Adrenal gland (tissue), 12 donors: ENCODE data around the gene FAF1. TPM values are rescaled to one million over a fixed set of nuclear protein-coding genes. Genes with fewer than 3 reads are reported as not detected.

Experiments used
- DNase-seq, 7 donors: peaks; one replicate each; pipeline ENCODE4 v3.0.0-alpha.2; 2019 to 2020
- H3K27ac ChIP-seq, 5 donors: fragments of 200-600 bp; sonication (generic) in 4 of 5; 1 replicate in 3 of 5; 2 replicates in 2 of 5; pipeline versions ENCODE4 v1.5.1 to v1.8.0; 2016 to 2020; ENCODE audit warnings: mild to moderate bottlenecking in 1 of 5
- H3K27me3 ChIP-seq: fragments of 200-600 bp; 2 replicates; pipeline ENCODE4 v1.8.0; 2021
- H3K36me3 ChIP-seq, 2 donors: fragments of 200-600 bp; replicated peaks in 1 of 2; 1 replicate in 1 of 2; 2 replicates in 1 of 2; pipeline versions ENCODE4 v1.5.1 to v1.8.0; 2018 to 2022
- H3K4me1 ChIP-seq, 2 donors: fragments of 200-600 bp; replicated peaks in 1 of 2; 1 replicate in 1 of 2; 2 replicates in 1 of 2; pipeline versions ENCODE4 v1.5.1 to v1.8.0; 2018 to 2021
- H3K4me3 ChIP-seq, 4 donors: fragments of 200-600 bp; sonication (generic) in 3 of 4; one replicate each; pipeline ENCODE4 v1.5.1; 2016 to 2018
- H3K9me3 ChIP-seq, 3 donors: fragments of 200-600 bp; sonication (generic) in 1 of 3; replicated peaks in 1 of 3; 1 replicate in 2 of 3; 2 replicates in 1 of 3; pipeline versions ENCODE4 v1.5.1 to v1.8.0; 2016 to 2021
- POLR2A ChIP-seq, 2 donors: fragments of 450-650 bp; IDR thresholded peaks; one replicate each; pipeline ENCODE4 v1.6.1; 2017; ENCODE audit warnings: antibody characterized with exemption in 2 of 2, mild to moderate bottlenecking in 2 of 2, moderate library complexity in 1 of 2
- WGBS, 4 donors: extraction: QIAGEN DNeasy Blood & Tissue Kit in 2 of 4; methylation state at CpG; one replicate each; pipeline versions ENCODE4 v1.1.5 to v1.1.7; 2013 to 2017; 5-methylcytosine and 5-hydroxymethylcytosine counted together
- intact Hi-C, 2 donors: fragments of 100-400 bp; cut with DNase I; formaldehyde crosslinking; loops; one replicate each; pipeline versions ENCODE4 v1.14.1 to v1.15.0; 2022 to 2023
- polyA plus RNA-seq, 3 donors: library from polyadenylated mRNA; stranded (reverse); fragments of 200-250 nt in 2 of 3; fragments of 350-450 nt in 1 of 3; fragmentation: Illumina TruSeq in 1 of 3; extraction: RNeasy Lipid Tissue Mini Kit (QIAGEN cat#74804) in 1 of 3; gene quantifications; one replicate each; pipeline ENCODE4 v1.2.3, GENCODE V29; 2013 to 2014
- total RNA-seq, 9 donors: library from RNA; depleted of rRNA in 4 of 9; stranded (reverse); fragments of >200 nt in 4 of 9; fragments of 120-200 nt in 1 of 9; fragmentation: NEBNext Ultra II Directional in 1 of 9; extraction: Animal tissue kit (Norgen Biotek cat#: 25700) in 1 of 9; gene quantifications; one replicate each; pipeline versions ENCODE4 v1.1.0 to v1.2.4, GENCODE V29; 2013 to 2023
- TF ChIP-seq, protein P1 (sequence below), 6 experiments: fragments of 450-650 bp in 4 of 6; fragments of 200-600 bp in 2 of 6; sonication (generic) in 1 of 6; IDR thresholded peaks; 1 replicate in 5 of 6; 2 replicates in 1 of 6; pipeline versions ENCODE4 v1.5.1 to v1.8.0; 2016 to 2021; ENCODE audit warnings: antibody characterized with exemption in 6 of 6, mild to moderate bottlenecking in 2 of 6, moderate library complexity in 1 of 6
- donor health status: healthy with polysubstance abuse.
- donor health status: Bipolar disorder and iron deficiency.
- donor health status: DM: yes; HTN: yes; CAD: no.
- donor health status: DM: no; HTN: no; CAD: no.
- donor health status: DM: no; HTN: no; CAD: no.
- donor health status: DM: yes; HTN: yes; CAD: no.

The FAF1 gene
- total and polyA plus RNA-seq, 12 donors: 23.4 to 88.4 (median 44.5) TPM

DNA sequence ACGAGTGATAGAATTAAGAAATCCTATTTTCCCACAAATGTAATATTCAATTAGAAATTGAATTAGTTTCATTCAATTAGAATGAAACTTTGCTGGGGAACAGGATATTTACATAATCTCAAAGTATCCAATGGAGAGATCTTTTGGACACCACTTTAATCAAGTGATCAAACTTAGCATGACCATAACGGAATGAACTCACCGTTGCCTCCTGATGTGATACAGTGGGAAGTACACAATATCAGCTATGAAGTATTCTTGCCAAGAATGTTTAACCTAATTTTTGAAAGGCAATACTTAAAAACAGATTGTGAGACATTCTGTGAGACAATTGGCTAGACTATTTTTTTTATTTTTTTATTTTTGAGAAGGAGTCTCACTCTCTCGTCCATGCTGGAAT is 26.6 kb upstream of the FAF1 start:
- no peak for DNase-seq
- Histone ChIP-seq H3K4me1 (peaks cover 0 to 15% of the 10 kb centered on the region in 2 donors), H3K4me3 (no peak overlapping the region), H3K27ac (no peak overlapping the region), H3K36me3 (no peaks in the 10 kb centered on the region), H3K27me3 (no peaks in the 10 kb centered on the region), H3K9me3 (peaks cover 0 to 4% (median 0%) of the 10 kb centered on the region in 3 donors)
- intact Hi-C loops: no loop called here
- TF ChIP-seq, protein P1, sequence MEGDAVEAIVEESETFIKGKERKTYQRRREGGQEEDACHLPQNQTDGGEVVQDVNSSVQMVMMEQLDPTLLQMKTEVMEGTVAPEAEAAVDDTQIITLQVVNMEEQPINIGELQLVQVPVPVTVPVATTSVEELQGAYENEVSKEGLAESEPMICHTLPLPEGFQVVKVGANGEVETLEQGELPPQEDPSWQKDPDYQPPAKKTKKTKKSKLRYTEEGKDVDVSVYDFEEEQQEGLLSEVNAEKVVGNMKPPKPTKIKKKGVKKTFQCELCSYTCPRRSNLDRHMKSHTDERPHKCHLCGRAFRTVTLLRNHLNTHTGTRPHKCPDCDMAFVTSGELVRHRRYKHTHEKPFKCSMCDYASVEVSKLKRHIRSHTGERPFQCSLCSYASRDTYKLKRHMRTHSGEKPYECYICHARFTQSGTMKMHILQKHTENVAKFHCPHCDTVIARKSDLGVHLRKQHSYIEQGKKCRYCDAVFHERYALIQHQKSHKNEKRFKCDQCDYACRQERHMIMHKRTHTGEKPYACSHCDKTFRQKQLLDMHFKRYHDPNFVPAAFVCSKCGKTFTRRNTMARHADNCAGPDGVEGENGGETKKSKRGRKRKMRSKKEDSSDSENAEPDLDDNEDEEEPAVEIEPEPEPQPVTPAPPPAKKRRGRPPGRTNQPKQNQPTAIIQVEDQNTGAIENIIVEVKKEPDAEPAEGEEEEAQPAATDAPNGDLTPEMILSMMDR (IDR thresholded peaks at IDR 0.05): no peak
- TF ChIP-seq POLR2A (IDR thresholded peaks at IDR 0.05): no peak
- WGBS, 4 donors: 64 to 75% (median 66%) methylated on average over 4 of the region's 4 CpGs

DNA sequence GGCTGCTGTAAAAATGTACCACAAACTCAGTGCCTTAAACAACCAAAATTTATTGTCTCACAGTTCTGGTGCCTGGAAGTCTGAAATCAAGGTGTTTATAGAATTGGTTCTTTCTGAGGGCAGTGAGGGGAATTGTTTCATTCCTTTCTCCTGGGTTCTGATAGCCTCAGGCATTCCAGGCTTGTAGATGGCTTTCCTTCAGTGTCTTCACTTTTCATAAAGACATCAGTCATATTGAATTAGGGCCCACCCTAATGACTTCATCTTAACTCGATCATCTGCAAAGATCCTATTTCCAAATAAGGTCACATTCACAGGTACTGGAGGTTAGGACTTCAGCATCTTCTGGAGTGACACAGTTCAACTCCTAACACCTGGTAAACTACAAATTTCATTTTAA is 25.0 kb upstream of the FAF1 start:
- H3K27ac ChIP-seq: peak overlapping the region in 1 of 5 donors; percentile 7
- no peak overlapping the region for H3K4me3 ChIP-seq
- TF ChIP-seq, protein P1 (IDR thresholded peaks at IDR 0.05): no peak
- TF ChIP-seq POLR2A (IDR thresholded peaks at IDR 0.05): no peak
- intact Hi-C loops: no loop called here
- WGBS, 4 donors: 27 to 54% (median 49%) methylated on average over 1 of the region's 1 CpG
- peaks cover 0 to 15% of the 10 kb centered on the region in 2 donors for H3K4me1 ChIP-seq
- peaks cover 0 to 4% (median 0%) of the 10 kb centered on the region in 3 donors for H3K9me3 ChIP-seq
- H3K27me3 ChIP-seq: no peaks in the 10 kb centered on the region
- no peaks in the 10 kb centered on the region for H3K36me3 ChIP-seq
- no peak for DNase-seq

GRCh38 chr1:50983219-50983802 is 23.2 kb upstream of the FAF1 start:
- H3K36me3 ChIP-seq: no peaks in the 10 kb centered on the region
- WGBS, 4 donors: 58 to 67% (median 60%) methylated on average over 2 of the region's 2 CpGs
- TF ChIP-seq, protein P1 (IDR thresholded peaks at IDR 0.05): no peak
- no peak for TF ChIP-seq POLR2A (IDR thresholded peaks at IDR 0.05)
- H3K27me3 ChIP-seq: no peaks in the 10 kb centered on the region
- no peak overlapping the region for H3K4me3 ChIP-seq
- H3K9me3 ChIP-seq: peaks cover 0 to 4% (median 0%) of the 10 kb centered on the region in 3 donors
- intact Hi-C loops: no loop called here
- H3K4me1 ChIP-seq: peaks cover 0 to 22% of the 10 kb centered on the region in 2 donors
- peak overlapping the region in 2 of 5 donors; percentile 5 to 17 for H3K27ac ChIP-seq
- no peak for DNase-seq

DNA sequence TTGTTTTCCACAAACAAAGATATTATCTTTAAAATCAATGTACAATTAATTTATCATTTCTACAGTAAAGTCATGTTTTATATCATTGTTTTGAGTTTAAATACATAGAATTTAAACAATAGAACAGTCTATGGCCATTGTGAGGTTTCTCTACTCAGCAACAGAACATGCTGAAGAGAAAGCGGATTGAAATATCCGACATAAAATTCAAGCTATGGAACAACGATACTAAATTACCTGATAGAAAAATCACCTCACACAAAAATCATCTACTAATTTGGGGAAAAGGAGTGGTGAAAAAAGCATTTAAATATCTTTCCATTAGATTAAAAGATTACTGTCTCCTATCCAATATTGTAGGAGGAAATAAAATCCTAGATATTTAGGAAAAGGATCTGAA is 22.5 kb upstream of the FAF1 start:
- no peak overlapping the region for H3K4me3 ChIP-seq
- 93 to 94% (median 94%) methylated on average over 3 of the region's 3 CpGs for WGBS, 4 donors

More for the DNA sequence above, 22.5 kb upstream of the FAF1 start:
- TF ChIP-seq, protein P1 (IDR thresholded peaks at IDR 0.05): no peak
- no peak for TF ChIP-seq POLR2A (IDR thresholded peaks at IDR 0.05)
- H3K9me3 ChIP-seq: peaks cover 0 to 4% (median 0%) of the 10 kb centered on the region in 3 donors
- no peak for DNase-seq
- peaks cover 0 to 22% of the 10 kb centered on the region in 2 donors for H3K4me1 ChIP-seq
- H3K36me3 ChIP-seq: no peaks in the 10 kb centered on the region
- intact Hi-C loops: no loop called here
- H3K27me3 ChIP-seq: no peaks in the 10 kb centered on the region
- peak overlapping the region in 1 of 5 donors; percentile 17 for H3K27ac ChIP-seq
